Uterus (tissue), 2 donors: ENCODE data around the gene TTC34.

Source experiments
- CTCF ChIP-seq, 4 experiments: fragments of 200-600 bp in 2 of 4; fragments of 450-650 bp in 2 of 4; sonication (generic) in 2 of 4; IDR thresholded peaks; one replicate each; pipeline ENCODE4 v1.5.1; 2016 to 2019; ENCODE audit warnings: antibody characterized with exemption in 4 of 4, mild to moderate bottlenecking in 2 of 4, moderate library complexity in 1 of 4
- POLR2A ChIP-seq, 2 donors: fragments of 450-650 bp; IDR thresholded peaks; one replicate each; pipeline ENCODE4 v1.6.1; 2016; ENCODE audit warnings: antibody characterized with exemption in 2 of 2, mild to moderate bottlenecking in 1 of 2, moderate library complexity in 1 of 2

- no peak for TF ChIP-seq CTCF (IDR thresholded peaks at IDR 0.05)
- TF ChIP-seq POLR2A (IDR thresholded peaks at IDR 0.05), result no peak
These were observed 196.5 kb downstream of the TTC34 start for GRCh38 chr1:2604844-2605508.
